NCI-H187 treated with DMSO at 0.1 percent for 48 hours (cell line): ENCODE measurements around the gene PATL1.
"Not testable (repeated sequence)": the region's sequence is repeated elsewhere in the genome, so short reads cannot be mapped to it uniquely, and the experiment has no call there.

Source experiments
- DNase-seq: peaks from one replicate; lab custom pipeline; 2025; lab: John Stamatoyannopoulos, UW

The PATL1 gene

DNA sequence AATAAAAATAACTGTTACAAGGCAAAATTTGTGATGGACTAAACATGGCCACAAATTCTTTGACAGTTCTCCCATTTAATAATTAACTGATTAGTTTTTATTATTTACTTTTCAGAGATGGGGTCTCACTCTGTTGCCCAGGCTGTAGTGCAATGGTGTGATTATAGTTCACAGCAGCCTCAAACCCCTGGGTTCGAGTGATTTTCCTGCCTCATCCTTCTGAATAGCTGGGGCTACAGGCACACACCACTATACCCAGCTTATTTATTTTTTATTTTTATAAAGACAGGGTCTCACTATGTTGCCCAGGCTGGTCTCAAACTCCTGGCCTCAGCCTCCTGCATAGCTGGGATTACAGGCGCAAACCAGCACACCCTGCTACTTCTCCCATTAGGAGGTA is 4.5 kb upstream of the PATL1 start:
- DNase-seq = no peak

DNA sequence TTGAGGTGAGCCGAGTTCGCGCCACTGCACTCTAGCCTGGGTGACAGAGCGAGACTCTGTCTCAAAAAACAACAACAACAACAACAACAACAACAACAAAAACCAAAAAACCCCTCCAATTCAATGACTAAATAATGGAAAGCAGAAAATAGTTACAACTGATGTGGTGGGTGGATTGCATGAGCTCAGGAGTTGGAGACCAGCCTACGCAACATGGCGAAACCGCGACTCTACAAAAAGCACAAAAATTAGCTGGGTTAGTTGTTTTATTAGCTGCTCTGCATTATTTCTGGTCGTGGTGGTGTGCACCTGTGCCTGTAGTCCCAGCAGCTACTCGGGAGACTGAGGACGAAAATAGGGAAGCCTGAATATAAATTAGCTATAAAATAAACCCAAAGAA is 2.6 kb upstream of the PATL1 start:
- DNase-seq = no peak

DNA sequence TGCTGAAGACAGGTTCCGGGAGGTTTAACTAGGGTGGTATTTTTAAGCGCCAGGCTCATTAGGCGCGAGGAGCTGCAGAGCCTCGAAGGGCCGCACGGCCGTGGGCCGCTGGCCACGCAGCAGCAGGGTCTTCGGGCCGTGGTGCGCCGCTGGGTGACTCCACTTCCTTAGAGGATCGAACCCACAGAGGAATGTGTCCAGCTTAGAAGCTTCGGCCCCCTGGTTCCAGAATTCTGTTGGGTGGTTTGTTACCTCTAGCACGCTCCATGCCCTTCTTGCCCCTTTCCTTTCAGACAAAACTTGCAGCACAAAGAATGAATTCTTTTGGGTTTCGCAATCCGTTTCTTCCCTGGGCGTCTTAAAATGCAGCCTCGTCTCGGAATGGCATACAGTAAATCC is 773 bp upstream of the PATL1 start:
- DNase-seq = no peak

DNA sequence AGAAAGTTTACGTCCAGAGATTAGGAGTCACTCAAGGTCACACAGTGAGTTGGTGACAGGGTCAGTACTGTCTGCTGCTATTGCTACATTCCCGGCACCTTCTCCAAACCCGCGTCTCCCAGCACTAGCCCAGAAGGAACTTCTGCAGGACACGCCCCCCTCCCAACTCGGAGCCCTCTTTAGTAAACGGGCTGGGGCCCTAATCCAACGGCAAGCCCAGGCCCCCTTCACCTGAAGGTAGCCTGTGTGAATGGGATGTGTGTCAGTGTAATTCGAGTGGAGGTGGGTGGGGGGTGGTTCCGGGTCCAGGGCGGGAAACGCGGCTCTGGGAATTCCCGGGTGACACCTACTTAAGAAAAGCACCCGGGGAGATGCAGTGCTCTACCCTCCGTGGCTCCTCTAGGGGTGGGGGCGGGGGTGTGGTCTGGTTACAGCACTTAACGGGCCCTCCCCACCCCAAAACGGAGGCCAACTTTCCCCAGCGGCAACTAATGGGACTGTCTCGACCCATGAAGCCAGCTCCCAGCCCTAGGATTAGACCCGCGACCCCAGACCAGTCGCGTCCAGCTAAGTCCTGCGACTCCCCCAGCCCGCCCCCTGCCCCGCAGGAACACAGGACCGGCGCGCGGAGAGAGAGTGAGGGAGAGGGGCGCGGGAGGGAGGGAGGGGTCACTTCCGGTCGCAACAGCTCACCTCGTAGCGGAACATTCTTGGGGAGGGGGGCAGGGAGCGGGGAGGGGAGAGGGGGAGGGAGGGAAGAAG is 468 bp downstream of the PATL1 start:
- no peak for DNase-seq

DNA sequence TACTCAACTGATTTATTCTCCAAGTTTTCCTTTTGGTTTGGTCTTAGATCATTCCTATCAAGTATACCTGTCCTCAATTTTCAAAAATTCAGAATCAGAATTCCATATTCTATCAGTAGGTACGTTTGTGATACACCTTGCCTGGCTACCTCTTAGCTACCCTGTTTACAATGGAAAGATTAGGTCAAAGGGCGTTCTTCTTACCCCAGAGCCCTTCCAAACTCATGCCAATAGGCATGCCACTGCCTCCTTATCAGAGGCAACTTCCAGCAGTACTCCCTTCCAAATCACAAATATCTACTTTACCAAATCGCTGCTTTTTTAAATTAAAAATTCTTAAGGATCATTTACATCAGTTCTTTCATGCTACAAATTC is 1.0 kb downstream of the PATL1 start:
- DNase-seq = no peak

DNA sequence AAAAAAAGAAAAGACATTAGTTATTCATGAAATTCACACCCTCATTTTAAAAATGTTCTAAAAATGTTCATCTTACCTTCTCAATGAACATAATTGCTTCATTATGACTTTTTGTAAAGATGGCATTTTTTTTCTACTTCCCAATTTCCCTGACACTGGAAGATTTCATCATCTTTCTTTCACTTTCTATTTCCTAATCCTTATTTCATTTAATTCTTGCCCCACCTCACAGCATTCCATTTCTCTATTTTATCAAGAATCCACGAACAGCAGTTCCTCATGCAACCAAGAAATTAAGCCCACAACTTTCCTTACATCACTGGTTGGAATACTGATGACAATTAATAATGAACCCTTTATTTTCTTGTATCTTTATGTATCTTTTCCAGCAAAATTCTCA is 1.9 kb downstream of the PATL1 start:
- no peak for DNase-seq

DNA sequence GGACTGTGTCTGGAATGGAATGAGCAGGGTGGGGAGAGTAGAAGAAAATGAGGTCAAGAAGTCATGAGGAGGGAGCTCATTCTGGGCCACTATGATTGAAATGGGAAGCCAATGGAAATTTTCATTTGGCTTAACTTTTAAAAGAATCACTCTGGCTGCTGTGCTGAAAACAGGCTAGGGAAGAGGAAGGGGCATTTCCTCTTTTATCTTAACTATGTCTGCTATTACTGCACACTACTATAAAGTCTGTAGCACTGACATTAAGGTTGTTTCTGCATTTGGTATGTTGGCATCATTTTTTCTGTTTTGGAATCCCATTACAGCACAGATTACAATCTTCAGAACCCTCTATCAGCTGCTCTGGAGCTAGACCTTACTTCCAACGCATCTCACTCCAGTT is 8.2 kb downstream of the PATL1 start:
- no peak for DNase-seq

DNA sequence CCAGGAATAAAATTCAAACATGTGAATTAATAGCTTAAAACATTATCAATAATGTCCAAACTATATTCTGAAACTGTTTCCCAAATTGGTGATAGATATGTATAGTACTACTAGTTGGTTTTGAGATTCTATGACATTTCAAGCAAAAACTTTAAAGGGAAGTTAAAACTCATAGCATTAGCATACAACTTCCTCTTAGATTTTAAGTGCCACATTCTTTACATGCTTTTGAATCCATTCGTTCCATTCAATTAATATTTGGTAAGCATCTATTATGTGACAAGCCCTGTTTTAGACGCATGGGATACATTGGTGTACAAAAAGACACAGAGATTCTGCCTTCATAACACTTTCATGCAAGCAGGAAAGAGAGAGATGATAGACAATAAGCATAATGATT is 8.9 kb downstream of the PATL1 start:
- no peak for DNase-seq

DNA sequence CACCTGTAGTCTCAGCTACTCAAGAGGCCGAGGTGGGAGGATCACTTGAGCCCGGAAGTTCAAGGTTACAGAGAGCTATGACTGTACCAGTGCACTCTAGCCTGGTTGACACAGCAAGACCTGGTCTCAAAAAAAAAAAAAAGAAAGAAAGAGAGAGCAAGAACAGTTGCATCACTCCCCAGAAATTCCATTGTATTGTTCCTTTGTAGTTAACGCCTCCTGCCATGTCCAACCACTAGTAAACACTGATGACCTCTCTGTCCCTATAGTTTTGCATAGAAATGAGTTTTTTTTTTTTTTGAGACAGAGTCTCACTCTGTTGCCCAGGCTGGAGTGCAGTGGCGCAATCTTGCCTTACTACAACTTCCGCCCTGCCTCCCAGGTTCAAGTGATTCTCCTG is 10.8 kb downstream of the PATL1 start:
- no peak for DNase-seq

DNA sequence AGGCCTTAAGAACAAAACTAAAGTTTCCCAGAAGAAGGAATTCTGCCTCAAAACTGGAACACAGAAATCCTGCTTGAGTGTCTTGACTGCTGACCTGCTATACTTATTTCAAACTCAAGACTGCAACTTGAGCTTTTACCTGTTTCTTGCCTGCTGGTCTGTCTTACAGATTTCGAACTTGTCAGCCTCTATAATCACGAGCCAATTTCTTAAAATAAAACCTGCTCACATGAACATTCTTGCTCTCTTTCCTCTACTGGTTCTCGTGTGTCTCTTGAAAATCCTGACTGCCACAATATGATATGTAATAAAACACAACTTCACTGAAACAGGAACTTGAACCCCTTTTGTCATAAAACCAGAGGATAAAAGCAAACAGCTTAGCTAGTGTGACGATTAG is 13.9 kb downstream of the PATL1 start:
- DNase-seq = no peak

DNA sequence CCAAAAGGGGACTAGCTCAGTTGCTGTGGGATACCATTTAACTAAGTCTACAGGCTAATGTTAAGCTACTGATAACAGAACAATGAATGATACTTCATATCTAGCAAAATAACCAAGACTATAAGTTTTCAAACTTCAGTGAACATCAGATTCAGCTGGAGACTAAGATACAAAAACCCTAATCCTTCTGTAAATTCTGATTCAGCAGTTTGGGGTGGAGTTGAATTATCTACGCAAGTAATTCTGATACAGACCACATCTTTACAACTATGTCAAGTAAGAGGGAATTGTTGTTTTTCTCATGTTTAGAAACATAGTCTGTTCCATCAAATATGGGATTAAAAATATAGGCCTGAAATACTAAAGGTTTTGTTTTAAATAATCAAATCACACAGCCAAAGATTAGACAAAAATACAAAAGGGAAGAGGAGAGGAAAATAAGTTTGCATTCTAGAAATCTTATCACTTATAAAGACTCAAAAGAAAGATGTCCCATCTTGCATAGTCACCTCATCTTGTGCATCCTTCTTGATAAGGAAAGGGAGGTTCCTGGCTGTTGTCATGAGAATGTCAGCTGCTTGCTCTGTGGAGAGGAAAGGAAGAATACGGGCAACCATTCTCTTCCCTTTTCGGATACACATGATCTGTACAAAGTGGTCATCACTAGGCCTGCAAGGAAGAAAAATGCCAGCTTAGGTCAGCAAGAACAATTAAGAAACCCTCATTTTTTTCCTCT is 21.4 kb downstream of the PATL1 start:
- DNase-seq = no peak

DNA sequence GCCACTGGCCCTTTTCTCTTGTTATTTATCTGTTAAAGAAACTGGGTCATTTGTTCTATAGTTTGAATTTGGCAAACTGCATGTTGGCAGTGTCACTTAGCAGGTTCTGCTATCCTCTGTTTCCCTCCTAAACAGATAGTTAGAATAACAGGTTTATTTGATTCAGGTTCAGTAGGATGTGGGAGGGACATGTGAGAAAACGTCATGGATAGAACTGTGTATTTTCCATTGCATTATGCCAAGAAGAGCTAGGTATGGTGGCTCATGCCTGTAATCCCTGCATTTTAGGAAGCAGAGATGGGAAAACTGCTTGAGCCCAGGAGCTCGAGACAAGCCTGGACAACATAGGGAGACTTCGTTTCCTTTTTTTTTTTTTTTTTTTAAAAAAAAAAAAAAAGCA is 24.3 kb downstream of the PATL1 start:
- no peak for DNase-seq

DNA sequence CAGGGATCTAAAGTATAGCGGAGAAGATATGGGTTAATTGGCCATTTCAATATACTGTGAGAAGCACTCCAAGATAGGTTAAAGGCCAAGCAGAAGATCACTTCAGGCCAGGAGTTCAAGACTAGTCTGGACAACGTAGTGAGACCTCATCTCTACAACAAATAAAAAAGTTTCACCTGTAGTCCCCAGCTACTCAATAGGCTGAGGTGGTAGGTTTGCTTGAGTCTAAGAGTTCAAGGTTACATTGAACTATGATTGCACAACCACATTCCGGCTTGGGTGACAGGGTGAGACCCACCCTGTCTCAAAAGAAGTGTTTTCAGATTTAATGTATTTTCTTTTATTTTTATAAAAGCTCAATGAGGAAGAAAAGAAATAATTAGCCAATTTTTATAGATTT is 25.4 kb downstream of the PATL1 start:
- DNase-seq = no peak

DNA sequence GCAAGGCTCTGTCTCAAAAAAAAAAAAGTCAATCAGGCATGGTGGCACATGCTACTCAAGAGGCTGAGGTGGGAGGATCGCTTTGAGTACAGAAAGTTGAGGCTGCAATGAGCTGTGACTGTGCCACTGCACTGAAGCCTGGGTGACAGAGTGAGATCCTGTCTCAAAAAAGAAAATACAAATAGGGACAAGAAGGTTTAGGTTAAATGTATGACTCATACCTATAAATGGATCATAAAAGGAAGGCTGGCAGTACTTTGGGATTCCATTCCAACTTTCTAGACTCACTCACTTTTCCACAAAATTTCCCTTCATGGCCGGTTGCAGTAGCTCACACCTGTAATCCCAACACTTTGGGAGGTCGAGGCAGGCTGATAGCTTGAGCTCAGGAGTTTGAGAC is 27.7 kb downstream of the PATL1 start:
- no peak for DNase-seq

DNA sequence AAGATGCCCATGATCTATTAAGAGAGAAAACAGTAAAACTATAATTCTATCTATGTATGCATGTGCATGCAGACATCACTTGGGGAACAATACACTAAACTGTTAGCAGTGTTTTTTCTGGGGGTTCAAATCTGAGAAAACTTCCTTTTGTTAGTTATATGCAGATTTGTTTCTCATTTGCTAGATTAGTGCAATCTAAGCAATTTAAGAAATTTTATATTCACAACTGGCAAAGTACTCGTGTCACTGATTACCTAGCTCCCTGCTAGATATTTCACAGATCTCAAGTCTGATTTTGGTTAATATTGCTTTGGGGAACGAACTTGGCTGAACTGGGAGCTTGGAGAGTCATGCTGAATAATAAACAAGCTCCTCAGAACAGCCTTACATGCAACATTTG is 38.3 kb downstream of the PATL1 start:
- no peak for DNase-seq

DNA sequence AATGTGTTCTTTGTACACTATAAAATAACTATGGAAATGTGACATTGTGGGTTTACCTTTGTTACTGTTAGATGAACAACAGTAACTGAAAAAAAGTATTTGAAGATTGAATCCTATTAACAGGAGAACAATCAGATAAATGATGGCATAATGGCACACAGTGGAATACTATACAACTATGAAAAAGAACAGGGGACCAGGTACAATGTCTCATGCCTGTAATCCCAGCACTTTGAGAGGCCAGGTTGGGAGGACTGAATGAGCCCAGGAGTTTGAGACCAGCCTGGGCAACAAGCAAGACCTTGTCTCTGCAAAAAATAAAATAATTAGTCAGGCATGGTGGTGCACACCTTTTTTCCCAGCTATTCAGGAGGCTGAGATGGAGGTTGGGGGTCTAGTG is 38.8 kb downstream of the PATL1 start:
- no peak for DNase-seq

DNA sequence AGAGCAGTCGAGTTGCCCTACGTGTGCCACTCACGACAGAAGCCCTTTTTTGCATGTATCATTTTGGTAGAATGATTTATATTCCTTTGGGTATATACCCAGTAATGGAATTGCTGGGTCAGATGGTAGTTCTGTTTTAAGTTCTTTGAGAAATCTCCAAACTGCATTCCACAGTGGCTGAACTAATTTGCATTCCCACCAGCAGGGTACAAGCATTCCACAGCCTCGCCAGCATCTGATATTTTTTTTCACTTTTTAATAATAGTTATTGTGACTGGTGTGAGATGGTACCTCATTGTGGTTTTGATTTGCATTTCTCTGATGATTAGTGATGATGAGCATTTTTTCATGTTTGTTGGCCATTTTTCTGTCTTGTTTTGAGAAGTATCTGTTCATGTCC is 41.9 kb downstream of the PATL1 start:
- DNase-seq = not testable (repeated sequence)

DNA sequence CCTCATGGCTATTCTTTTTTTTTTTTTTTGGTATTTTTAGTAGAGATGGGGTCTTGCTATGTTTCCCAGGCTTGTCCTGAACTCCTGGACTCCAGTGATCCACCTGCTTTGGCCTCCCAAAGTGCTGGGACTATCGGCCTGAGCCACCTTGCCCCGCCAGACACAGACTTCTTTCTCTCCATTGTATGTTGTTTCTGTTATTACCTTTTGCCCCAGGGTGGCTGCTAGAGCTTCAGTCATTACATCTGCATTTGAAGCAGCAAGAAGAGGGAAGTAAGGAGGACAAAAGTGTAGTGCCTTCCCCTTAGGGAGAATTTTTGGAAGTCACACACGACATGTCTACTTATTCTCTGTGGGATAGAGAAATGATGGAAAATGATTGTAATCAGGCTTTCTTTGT is 43.1 kb downstream of the PATL1 start:
- DNase-seq = no peak

DNA sequence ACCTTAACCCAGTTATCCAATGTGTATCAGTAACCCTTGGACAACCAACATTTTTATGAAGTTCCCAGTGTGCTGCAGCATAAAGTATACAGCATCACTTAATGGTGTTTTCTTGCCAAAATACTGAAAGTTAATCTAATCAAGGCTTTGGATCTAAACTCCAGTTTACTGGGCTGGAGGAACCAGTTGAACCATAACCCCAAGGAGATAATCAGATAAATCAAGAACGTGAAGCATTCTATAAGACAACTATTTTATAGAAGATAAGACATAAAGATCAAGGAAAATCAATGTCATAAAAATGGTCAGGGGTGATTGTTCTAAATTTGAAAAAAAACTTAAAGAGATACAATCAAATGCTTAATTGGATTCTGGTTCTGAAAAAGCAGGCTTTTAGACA is 51.0 kb downstream of the PATL1 start:
- no peak for DNase-seq

DNA sequence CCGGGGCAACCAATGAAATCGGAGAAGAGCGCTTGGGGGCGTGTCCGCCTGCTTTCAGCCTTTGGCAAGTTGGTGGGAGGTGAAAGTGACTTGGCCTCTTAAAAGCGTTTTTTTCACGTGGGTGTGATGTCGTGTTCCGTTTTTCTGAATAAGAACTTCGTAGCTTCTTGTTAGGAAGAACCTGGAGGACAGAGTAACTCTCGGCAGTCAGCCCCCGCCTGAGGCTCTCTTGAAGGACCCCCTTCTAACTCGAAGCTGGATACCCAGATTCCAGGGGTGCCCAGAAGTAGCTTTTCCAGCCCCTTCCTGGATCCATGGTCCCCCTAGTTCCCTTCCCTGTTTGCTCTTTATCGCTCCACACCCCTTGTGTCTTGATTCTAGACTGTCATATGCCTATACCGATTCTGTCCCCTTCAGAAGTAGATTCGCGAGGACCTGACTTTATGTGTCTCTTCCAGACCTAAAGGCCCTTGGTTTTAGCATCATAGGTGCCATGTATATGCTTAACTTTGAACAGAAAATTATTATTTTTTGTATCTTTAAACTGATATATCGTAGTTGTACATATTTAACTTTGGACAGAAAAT is 52.3 kb downstream of the PATL1 start:
- no peak for DNase-seq

DNA sequence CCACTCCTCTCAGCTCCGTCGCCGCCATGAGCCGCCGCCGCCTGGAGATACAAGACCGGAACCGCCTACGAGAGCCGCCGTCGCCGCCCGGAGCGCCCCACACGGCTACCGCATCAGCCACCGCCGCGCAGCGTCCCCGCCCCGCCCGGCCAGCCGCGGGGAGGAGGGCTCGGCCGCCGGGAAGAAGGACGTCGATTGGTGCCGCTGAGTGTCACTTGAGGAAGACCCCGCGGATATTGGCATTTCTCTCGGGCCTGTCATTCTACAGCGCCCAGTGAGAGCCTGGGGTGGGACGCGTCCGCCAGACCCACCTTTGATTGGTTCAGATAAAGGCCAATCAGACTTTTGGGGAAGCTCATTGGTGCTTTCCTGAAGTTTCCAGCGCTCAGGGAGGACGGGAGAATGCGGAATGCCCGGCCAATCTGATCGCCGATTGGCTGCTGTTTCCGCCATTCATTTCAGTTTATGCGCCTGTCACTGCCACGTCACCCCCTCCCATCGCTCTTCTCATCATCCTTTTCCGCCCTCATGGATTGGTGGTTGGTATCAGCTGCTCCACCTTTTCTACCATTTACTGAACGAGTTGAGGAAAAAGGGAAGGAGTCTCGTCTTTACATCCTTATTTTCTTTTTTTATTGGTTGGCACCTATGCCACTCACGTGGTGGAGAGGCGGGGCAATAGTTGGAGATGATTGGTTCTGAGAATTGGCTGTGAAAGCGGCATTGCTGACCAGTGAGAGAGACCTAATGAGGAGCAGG is 53.0 kb downstream of the PATL1 start, which contains the start of gene OSBP:
Gene OSBP, minus strand, starts transcription at position 138 of the 759 bp plus-strand sequence. Its CDS starts 110 bp downstream, at position 28.
- DNase-seq = peak; percentile 100

DNA sequence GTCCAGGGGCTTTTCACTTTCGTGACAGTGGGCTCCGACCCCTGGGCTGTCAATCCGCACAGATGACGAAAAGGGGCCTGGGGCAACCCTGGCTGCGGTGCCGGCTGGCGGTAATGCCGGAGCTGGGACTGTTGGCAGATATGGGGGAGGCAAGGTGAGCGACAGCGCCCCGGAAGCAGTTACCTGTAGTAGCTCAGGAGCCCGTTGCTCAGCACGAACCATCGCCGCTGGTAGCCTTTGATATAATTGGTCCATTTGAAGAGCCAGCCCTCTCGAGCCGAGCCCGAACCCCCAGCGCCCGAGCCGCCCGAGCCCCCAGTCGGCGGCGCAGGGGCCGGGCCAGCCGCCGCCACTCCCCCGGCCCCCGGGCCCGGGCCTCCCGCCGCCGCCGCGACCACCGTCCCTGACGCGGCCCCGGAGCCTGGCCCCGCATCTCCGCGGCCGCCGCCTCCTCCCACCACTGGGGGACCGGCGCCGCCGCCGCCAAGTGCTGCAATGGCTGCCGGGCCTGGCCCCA is 53.7 kb downstream of the PATL1 start:
- DNase-seq = no peak
